Naive thymus-derived CD8-positive, alpha-beta T cell (primary cell): Measurements from ENCODE around the gene CIROP. TPM values are rescaled to one million over a fixed set of nuclear protein-coding genes. Genes with fewer than 3 reads are reported as not detected.
A peak's percentile ranks its signal among the peaks of the same experiment; 100 is the strongest.

ENCODE experiments used
- ATAC-seq, 2 donors: fragments of 150-1000 bp; cut with Tn5 transposase in 1 of 2; sonication (Bioruptor Pico), chemical (Tn5 transposase) in 1 of 2; 1 replicate in 1 of 2; 2 replicates in 1 of 2; pipeline ENCODE4 v1.10.0; 2021; ENCODE audit warnings: mild to moderate bottlenecking in 2 of 2, moderate library complexity in 2 of 2
- POLR2A ChIA-PET: fragments of 350-600 bp; sonication (Branson Sonifier 250); formaldehyde crosslinking; loops from one replicate; lab custom pipeline; 2021; ENCODE audit warnings: antibody characterized with exemption; lab: Charles Lee
- DNase-seq, 10 donors: peaks; one replicate each; pipeline versions ENCODE4 v3.0.0 to v3.0.0-alpha.2; 2020 to 2022
- H3K27ac Mint-ChIP-seq, 10 donors: one replicate each; pipeline ENCODE4 v1.8.0; 2020 to 2022; ENCODE audit warnings: mild to moderate bottlenecking in 10 of 10, mixed read lengths in 10 of 10, moderate library complexity in 4 of 10, inconsistent platforms in 1 of 10
- H3K27me3 Mint-ChIP-seq, 5 donors: one replicate each; pipeline ENCODE4 v1.8.0; 2021 to 2022; ENCODE audit warnings: mixed read lengths in 5 of 5
- H3K36me3 Mint-ChIP-seq, 3 donors: one replicate each; pipeline ENCODE4 v1.8.0; 2020 to 2022; ENCODE audit warnings: mixed read lengths in 3 of 3, mild to moderate bottlenecking in 2 of 3, inconsistent platforms in 1 of 3
- H3K4me1 Mint-ChIP-seq, 4 donors: one replicate each; pipeline ENCODE4 v1.8.0; 2021 to 2022; ENCODE audit warnings: mixed read lengths in 4 of 4
- H3K4me3 Mint-ChIP-seq, 10 donors: one replicate each; pipeline ENCODE4 v1.8.0; 2020 to 2022; ENCODE audit warnings: mild to moderate bottlenecking in 10 of 10, mixed read lengths in 10 of 10, moderate library complexity in 6 of 10, inconsistent platforms in 1 of 10
- H3K9me3 Mint-ChIP-seq, 9 donors: one replicate each; pipeline ENCODE4 v1.8.0; 2020 to 2022; ENCODE audit warnings: mixed read lengths in 9 of 9, mild to moderate bottlenecking in 3 of 9, inconsistent platforms in 1 of 9, moderate library complexity in 1 of 9
- polyA plus RNA-seq, 3 donors: library from polyadenylated mRNA; unstranded; fragments of 300-500 nt; fragmentation: Illumina TruSeq; gene quantifications; one replicate each; pipeline ENCODE4 v1.2.3, GENCODE V29; 2021
- total RNA-seq, 8 experiments: library from RNA in 2 of 8; stranded (reverse) in 2 of 8; gene quantifications; one replicate each; pipeline ENCODE4 v1.2.3 and lab custom pipeline; 2021 to 2026

CIROP gene
- total and polyA plus RNA-seq, 5 experiments from 2014 or later, result not detected

- Mint-ChIP-seq H3K4me3 (no peak overlapping the region), H3K27ac (peak overlapping the region in 2 of 10 donors; percentile 22 to 59), H3K27me3 (peaks cover 1 to 7% (median 4%) of the 10 kb centered on the region in 5 donors), H3K9me3 (peaks cover 0 to 2% (median 0%) of the 10 kb centered on the region in 9 donors), H3K36me3 (no peaks in the 10 kb centered on the region), H3K4me1 (peaks cover 9 to 22% (median 15%) of the 10 kb centered on the region in 4 donors)
- DNase-seq, result peak in 1 of 10 donors; percentile 19
- ATAC-seq, result no peak
- POLR2A ChIA-PET, result no interaction called here
These were observed 52.6 kb downstream of the CIROP start for GRCh38 chr14:23052182-23052623.

GRCh38 chr14:23051141-23052057, 53.4 kb downstream of the CIROP start:
- Mint-ChIP-seq H3K27me3 (peaks cover 1 to 11% (median 5%) of the 10 kb centered on the region in 5 donors), H3K4me3 (no peak overlapping the region), H3K36me3 (no peaks in the 10 kb centered on the region), H3K4me1 (peaks cover 3 to 14% (median 9%) of the 10 kb centered on the region in 4 donors), H3K27ac (no peak overlapping the region), H3K9me3 (peaks cover 0 to 2% (median 0%) of the 10 kb centered on the region in 9 donors)
- POLR2A ChIA-PET, result no interaction called here
- ATAC-seq, result no peak
- DNase-seq, result peak in 1 of 10 donors; percentile 11

Other genes with a start within 250 kb of the CIROP start
- gene LRP10, start 233.2 kb downstream of the CIROP start, total RNA-seq, result 10 to 100 TPM; 70.5 to 72.6 TPM
- gene LRP10, start 233.2 kb downstream of the CIROP start, polyA plus RNA-seq, result 10 to 100 TPM; 49.4 to 67.5 (median 52.2) TPM
- 1 to 10 TPM; 4.8 to 5.7 TPM for gene REM2, start 221.8 kb downstream of the CIROP start, total RNA-seq
- under 1 TPM; 0.15 to 0.72 (median 0.29) TPM for gene REM2, start 221.8 kb downstream of the CIROP start, polyA plus RNA-seq
- gene RBM23, start 185.8 kb downstream of the CIROP start, total RNA-seq, result 100 to 1,000 TPM; 143 to 148 TPM
- 10 to 100 TPM; 42.2 to 62.8 (median 59.6) TPM for gene RBM23, start 185.8 kb downstream of the CIROP start, polyA plus RNA-seq
- 10 to 100 TPM; 37.7 to 38.8 TPM for gene PRMT5, start 175.6 kb downstream of the CIROP start, total RNA-seq
- gene PRMT5, start 175.6 kb downstream of the CIROP start, polyA plus RNA-seq, result 10 to 100 TPM; 42.4 to 67.3 (median 62.2) TPM
- 10 to 100 TPM; 24.4 to 26.7 TPM for gene HAUS4, start 147.9 kb downstream of the CIROP start, total RNA-seq
- gene HAUS4, start 147.9 kb downstream of the CIROP start, polyA plus RNA-seq, result 10 to 100 TPM; 27.1 to 31.7 (median 29.8) TPM
- 1 to 10 TPM; 1.5 to 1.9 TPM for gene AJUBA, start 122.4 kb downstream of the CIROP start, total RNA-seq
- gene AJUBA, start 122.4 kb downstream of the CIROP start, polyA plus RNA-seq, result 1 to 10 TPM in 1 of 3 donors, under 1 TPM in 2; 0.05 to 1.2 (median 0.45) TPM
- 10 to 100 TPM; 16.8 to 17.3 TPM for gene C14orf93, start 94.8 kb downstream of the CIROP start, total RNA-seq
- gene C14orf93, start 94.8 kb downstream of the CIROP start, polyA plus RNA-seq, result 10 to 100 TPM in 1 of 3 donors, 1 to 10 TPM in 2; 5.6 to 10.9 (median 7.5) TPM
- 10 to 100 TPM; 30.2 to 35.8 TPM for gene PSMB5, start 70.1 kb downstream of the CIROP start, total RNA-seq
- gene PSMB5, start 70.1 kb downstream of the CIROP start, polyA plus RNA-seq, result 10 to 100 TPM; 33.2 to 49.7 (median 37.9) TPM
- gene PSMB11, start 62.8 kb downstream of the CIROP start, total RNA-seq, result under 1 TPM; 0.23 to 0.36 TPM
- under 1 TPM in 1 of 3 donors, not detected in 2; 0.12 TPM for gene PSMB11, start 62.8 kb downstream of the CIROP start, polyA plus RNA-seq
- gene CDH24, start 47.5 kb downstream of the CIROP start, total RNA-seq, result 1 to 10 TPM in 1 of 2 experiments, under 1 TPM in 1; 0.96 to 1.2 TPM
- gene CDH24, start 47.5 kb downstream of the CIROP start, polyA plus RNA-seq, result under 1 TPM; 0.06 to 0.31 (median 0.09) TPM
- 100 to 1,000 TPM; 311 to 322 TPM for gene ACIN1, start 9.9 kb downstream of the CIROP start, total RNA-seq
- 10 to 100 TPM in 1 of 3 donors, 1 to 10 TPM in 2; 6.3 to 14.1 (median 8.6) TPM for gene ACIN1, start 9.9 kb downstream of the CIROP start, polyA plus RNA-seq
- gene C14orf119, start 9.5 kb downstream of the CIROP start, total RNA-seq, result 10 to 100 TPM; 39.4 to 49.0 TPM
- 100 to 1,000 TPM in 1 of 3 donors, 10 to 100 TPM in 2; 62.7 to 122 (median 78.5) TPM for gene C14orf119, start 9.5 kb downstream of the CIROP start, polyA plus RNA-seq
- gene CEBPE, start 14.3 kb upstream of the CIROP start, total RNA-seq, result 1 to 10 TPM; 1.5 to 1.8 TPM
- 1 to 10 TPM in 2 of 3 donors, under 1 TPM in 1; 0.66 to 2.4 (median 1.6) TPM for gene CEBPE, start 14.3 kb upstream of the CIROP start, polyA plus RNA-seq
- 1 to 10 TPM; 7.2 to 7.9 TPM for gene SLC7A8, start 78.7 kb upstream of the CIROP start, total RNA-seq
- 10 to 100 TPM in 2 of 3 donors, 1 to 10 TPM in 1; 4.0 to 12.8 (median 10.9) TPM for gene SLC7A8, start 78.7 kb upstream of the CIROP start, polyA plus RNA-seq
- gene RNF212B, start 132.9 kb upstream of the CIROP start, total RNA-seq, result not detected
- gene RNF212B, start 132.9 kb upstream of the CIROP start, polyA plus RNA-seq, result not detected
- gene HOMEZ, start 181.1 kb upstream of the CIROP start, total RNA-seq, result 10 to 100 TPM; 15.4 to 16.0 TPM
- gene HOMEZ, start 181.1 kb upstream of the CIROP start, polyA plus RNA-seq, result 1 to 10 TPM; 3.9 to 6.1 (median 5.9) TPM
- gene PPP1R3E, start 197.9 kb upstream of the CIROP start, total RNA-seq, result 100 to 1,000 TPM; 113 to 119 TPM
- gene PPP1R3E, start 197.9 kb upstream of the CIROP start, polyA plus RNA-seq, result 1 to 10 TPM; 2.6 to 3.1 (median 3.1) TPM
- 1 to 10 TPM; 3.8 to 4.2 TPM for gene BCL2L2, start 201.8 kb upstream of the CIROP start, total RNA-seq
- gene BCL2L2, start 201.8 kb upstream of the CIROP start, polyA plus RNA-seq, result not detected
- 100 to 1,000 TPM; 214 to 218 TPM for gene PABPN1, start 216.5 kb upstream of the CIROP start, total RNA-seq
- gene PABPN1, start 216.5 kb upstream of the CIROP start, polyA plus RNA-seq, result 10 to 100 TPM; 84.3 to 96.9 (median 88.5) TPM
- 10 to 100 TPM; 20.8 to 22.6 TPM for gene SLC22A17, start 247.9 kb upstream of the CIROP start, total RNA-seq
- gene SLC22A17, start 247.9 kb upstream of the CIROP start, polyA plus RNA-seq, result 1 to 10 TPM; 3.9 to 9.6 (median 5.5) TPM